GM18526 (cell line): ENCODE measurements around the gene UGT1A5.

ENCODE experiments used
- POLR2A ChIP-seq: IDR thresholded peaks from 3 replicates; pipeline ENCODE4 v1.6.1; 2011; ENCODE audit not compliant: insufficient read length; ENCODE audit errors: extremely low read depth

UGT1A5 gene

DNA sequence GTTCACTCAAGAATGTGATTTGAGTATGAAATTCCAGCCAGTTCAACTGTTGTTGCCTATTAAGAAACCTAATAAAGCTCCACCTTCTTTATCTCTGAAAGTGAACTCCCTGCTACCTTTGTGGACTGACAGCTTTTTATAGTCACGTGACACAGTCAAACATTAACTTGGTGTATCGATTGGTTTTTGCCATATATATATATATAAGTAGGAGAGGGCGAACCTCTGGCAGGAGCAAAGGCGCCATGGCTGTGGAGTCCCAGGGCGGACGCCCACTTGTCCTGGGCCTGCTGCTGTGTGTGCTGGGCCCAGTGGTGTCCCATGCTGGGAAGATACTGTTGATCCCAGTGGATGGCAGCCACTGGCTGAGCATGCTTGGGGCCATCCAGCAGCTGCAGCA lies 47.3 kb downstream of the UGT1A5 start, which contains the start of gene UGT1A1:
Gene UGT1A1 (plus strand): TSS at position 228 of the 400 bp plus-strand sequence. CDS start 18 bp downstream, at position 246.
- TF ChIP-seq POLR2A, result no peak

DNA sequence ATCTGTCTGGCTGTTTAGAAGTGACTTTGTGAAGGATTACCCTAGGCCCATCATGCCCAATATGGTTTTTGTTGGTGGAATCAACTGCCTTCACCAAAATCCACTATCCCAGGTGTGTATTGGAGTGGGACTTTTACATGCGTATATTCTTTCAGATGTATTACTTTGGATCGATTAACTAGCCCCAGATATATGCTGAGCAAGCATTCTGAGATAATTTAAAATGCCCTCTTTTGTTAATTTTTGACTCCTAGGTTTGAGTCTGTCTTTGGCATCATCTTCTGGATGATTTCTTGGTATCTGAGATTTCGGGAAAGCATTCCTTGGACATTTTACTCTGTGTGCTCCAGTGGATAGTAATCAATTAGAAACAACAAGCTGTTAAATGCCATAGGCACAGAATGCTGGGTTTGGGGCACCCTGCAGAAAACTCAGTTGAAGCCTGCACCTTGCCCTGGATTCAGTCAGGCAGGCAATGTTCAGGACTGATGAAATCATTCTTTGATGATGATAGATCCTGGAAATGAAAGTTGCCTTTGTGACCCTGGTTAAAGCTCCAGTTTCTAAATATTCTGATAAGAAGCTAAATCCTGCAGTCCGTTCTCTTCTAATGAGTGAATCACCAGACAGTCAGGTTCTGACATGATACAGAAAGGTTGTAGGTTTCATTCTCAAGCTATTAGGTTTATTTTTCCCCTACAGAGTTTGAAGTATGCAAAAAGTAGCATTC lies 48.5 kb downstream of the UGT1A5 start:
- no peak for TF ChIP-seq POLR2A

DNA sequence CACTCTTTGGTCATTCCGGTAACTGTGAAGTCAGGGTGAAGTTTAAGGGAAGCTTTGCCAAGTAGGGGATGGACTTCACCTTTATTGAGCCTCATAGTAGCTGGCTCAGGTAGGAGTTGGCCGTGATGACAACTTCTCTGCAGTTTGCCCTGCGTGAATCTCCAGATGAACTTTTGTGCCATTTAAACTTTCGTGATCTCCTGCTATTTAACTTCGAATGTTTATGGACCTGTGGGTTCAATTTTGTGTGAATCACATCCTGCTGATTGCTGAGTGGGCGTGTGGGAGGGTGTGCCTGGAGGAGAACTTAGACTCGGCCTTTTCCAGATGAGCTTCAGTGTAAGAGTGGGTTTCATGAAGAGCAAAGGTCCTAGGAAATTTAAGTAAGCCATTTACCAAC lies 51.6 kb downstream of the UGT1A5 start:
- no peak for TF ChIP-seq POLR2A

GRCh38 chr2:233764761-233765160 lies 52.1 kb downstream of the UGT1A5 start:
- TF ChIP-seq POLR2A, result no peak

DNA sequence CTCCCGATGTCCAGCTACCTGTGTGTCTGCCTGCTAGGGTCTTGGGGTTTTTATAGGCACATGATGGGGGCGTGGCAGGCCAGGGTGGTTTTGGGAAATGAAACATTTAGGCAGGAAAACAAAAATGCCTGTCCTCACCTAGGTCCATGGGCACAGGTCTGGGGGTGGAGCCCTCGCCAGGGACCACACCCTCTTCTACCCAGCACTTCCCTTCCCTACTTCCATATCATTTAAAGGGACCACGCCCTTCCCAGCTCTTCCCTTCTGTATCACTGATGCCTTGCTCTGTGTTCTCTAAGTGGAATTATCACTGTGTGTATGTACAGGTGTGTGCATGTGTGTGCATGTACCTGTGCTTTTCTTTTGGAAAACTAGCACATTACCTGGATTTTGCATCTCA lies 53.7 kb downstream of the UGT1A5 start:
- no peak for TF ChIP-seq POLR2A

- no peak for TF ChIP-seq POLR2A
Measured at GRCh38 chr2:233768076-233768475, 55.4 kb downstream of the UGT1A5 start.

DNA sequence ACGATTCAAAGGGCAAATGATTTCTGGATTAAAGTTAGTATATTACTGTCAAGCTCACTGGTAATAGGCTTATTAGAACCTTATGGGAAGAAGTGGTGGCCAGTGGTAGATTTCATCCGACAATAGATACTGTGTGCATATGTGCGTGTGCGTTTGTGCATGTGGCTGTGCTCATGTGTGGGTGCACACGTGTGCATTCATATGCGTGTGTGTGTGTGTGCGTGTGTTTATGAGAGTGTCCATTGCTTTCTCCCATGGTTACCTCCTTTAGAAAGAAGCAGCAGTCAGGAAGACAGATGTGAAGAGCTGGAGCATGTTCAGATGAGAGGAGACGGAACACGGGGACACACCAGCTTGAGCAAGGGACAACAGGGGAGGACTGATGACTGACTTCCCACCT lies 56.6 kb downstream of the UGT1A5 start:
- TF ChIP-seq POLR2A, result no peak

DNA sequence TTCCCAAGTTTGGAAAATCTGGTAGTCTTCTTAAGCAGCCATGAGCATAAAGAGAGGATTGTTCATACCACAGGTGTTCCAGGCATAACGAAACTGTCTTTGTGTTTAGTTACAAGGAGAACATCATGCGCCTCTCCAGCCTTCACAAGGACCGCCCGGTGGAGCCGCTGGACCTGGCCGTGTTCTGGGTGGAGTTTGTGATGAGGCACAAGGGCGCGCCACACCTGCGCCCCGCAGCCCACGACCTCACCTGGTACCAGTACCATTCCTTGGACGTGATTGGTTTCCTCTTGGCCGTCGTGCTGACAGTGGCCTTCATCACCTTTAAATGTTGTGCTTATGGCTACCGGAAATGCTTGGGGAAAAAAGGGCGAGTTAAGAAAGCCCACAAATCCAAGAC lies 59.4 kb downstream of the UGT1A5 start:
- TF ChIP-seq POLR2A, result no peak

- no peak for TF ChIP-seq POLR2A
Measured at GRCh38 chr2:233772583-233772982, 59.9 kb downstream of the UGT1A5 start.

- no peak for TF ChIP-seq POLR2A
Measured at GRCh38 chr2:233773854-233774253, 61.1 kb downstream of the UGT1A5 start.

DNA sequence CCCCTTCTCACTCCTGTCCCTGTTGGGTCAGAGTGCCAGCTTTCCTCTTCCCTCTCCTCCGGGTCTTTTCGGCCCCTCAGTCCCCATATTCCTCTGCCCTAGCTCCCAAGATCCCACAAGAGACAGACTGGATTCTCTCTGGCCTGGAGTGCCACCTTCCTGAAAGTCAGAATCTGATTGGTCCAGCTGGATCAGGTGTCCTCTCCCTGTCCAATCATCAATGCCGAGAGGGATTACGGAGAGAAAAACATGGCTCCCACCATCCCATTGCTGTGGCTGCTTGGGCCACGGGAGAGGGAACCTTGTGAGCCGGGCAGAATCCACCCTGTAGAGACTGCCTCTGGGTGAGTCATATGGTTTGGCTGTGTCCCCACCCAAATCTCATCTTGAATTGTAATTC lies 62.7 kb downstream of the UGT1A5 start:
- TF ChIP-seq POLR2A, result no peak

DNA sequence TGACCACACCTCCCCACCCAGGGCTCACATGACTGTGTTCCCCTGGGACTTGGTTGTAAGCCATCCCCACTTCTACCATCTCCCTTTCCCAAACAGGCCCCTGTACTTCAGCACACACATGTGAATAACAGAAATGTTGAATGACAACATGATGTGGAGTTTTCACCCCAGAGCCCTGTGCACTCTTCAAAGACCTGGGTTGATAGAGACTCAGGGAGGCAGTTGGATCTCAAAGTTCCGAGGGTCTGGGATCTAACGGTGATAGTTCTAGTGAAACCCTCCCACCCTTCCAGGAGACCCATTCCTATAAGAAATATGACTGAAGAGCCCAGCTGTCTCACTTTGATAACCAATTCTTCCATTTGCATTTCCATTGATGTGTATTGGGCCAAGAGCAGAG lies 65.3 kb downstream of the UGT1A5 start, which contains the start of gene MROH2A:
Gene MROH2A (plus strand): TSS at position 301 of the 400 bp plus-strand sequence. CDS start 1,029 bp downstream, outside the sequence.
- TF ChIP-seq POLR2A, result no peak

DNA sequence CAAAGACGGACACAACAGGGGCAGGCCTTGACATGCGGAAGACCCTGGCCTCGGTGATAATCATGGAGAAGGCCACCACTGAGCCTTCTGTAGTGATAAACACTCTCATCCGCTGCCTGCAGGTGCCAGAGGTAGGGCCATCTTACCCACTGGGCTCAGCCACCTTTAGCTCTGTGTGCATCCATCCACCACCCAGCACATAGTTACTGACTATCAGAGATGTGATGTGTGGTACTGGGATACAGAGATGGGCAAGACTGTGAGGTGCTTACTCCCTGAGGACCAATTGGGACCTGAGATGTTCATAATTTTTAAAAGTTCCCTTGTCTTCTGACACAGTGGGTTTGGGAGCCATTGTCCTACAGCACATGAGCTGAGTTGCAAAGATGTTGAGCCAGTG lies 67.0 kb downstream of the UGT1A5 start:
- no peak for TF ChIP-seq POLR2A

DNA sequence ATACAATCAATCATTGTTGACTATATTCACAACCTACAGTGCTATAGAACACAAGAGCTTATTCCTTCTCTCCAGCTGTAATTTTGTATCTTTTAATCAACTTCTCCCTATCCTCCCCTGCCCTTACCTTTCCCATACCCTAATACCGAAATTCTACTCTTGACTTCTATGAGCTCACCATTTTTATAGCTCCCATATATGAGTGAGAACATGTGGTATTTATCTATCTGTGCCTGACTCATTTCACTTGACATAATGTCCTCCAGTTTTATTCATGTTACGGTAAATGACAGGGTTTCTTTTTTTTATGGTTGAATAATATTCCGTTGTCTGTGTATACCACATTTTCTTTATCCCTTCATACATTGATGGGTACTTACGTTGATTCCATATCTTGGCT lies 68.1 kb downstream of the UGT1A5 start:
- no peak for TF ChIP-seq POLR2A

DNA sequence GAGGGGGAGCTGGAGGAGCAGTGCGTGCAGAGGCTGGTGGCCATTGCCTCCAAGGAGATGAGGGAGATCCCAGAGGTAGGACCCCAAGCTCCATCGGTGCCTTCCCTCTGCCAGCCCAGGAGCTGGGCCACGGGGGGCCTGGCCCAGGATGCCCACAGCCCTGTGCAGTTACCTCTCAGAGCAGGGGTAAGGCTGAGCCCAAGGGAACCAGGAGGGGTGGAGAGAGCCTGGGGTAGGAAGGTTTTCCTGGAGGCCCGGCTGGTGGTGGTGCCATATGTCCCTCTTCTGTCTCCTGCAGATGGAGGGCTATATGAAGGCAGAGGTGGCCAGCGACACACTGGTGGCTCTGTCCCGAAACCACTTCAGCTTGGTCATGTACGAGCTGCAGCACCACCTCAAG lies 76.8 kb downstream of the UGT1A5 start:
- TF ChIP-seq POLR2A, result no peak

GRCh38 chr2:233791151-233791882 lies 78.6 kb downstream of the UGT1A5 start:
- TF ChIP-seq POLR2A, result no peak
